HUES48 (cell line): ENCODE measurements around the gene CENPW.

Experiments
- H3K27ac ChIP-seq: one replicate; pipeline ENCODE4 v1.7.0; 2013; ENCODE audit warnings: low read depth, low read length, inconsistent platforms
- H3K27me3 ChIP-seq: 2 replicates; pipeline ENCODE4 v1.6.1; 2013; ENCODE audit warnings: mild to moderate bottlenecking, low read length; ENCODE audit not compliant: control insufficient read depth, insufficient read depth
- H3K36me3 ChIP-seq: 2 replicates; pipeline ENCODE4 v1.6.1; 2013; ENCODE audit warnings: low read length; ENCODE audit not compliant: control insufficient read depth, insufficient read depth
- H3K4me1 ChIP-seq: 2 replicates; pipeline ENCODE4 v1.6.1; 2013; ENCODE audit warnings: mild to moderate bottlenecking, low read length; ENCODE audit not compliant: control insufficient read depth, insufficient read depth
- H3K4me3 ChIP-seq: 2 replicates; pipeline ENCODE4 v1.5.1; 2013; ENCODE audit warnings: mild to moderate bottlenecking, low read depth, low read length
- H3K9ac ChIP-seq: 2 replicates; pipeline ENCODE4 v1.6.1; 2013; ENCODE audit warnings: mild to moderate bottlenecking, low read depth, low read length, moderate library complexity
- H3K9me3 ChIP-seq: 2 replicates; pipeline ENCODE4 v1.6.1; 2013; ENCODE audit warnings: low read length; ENCODE audit not compliant: control insufficient read depth, insufficient read depth

Gene CENPW

DNA sequence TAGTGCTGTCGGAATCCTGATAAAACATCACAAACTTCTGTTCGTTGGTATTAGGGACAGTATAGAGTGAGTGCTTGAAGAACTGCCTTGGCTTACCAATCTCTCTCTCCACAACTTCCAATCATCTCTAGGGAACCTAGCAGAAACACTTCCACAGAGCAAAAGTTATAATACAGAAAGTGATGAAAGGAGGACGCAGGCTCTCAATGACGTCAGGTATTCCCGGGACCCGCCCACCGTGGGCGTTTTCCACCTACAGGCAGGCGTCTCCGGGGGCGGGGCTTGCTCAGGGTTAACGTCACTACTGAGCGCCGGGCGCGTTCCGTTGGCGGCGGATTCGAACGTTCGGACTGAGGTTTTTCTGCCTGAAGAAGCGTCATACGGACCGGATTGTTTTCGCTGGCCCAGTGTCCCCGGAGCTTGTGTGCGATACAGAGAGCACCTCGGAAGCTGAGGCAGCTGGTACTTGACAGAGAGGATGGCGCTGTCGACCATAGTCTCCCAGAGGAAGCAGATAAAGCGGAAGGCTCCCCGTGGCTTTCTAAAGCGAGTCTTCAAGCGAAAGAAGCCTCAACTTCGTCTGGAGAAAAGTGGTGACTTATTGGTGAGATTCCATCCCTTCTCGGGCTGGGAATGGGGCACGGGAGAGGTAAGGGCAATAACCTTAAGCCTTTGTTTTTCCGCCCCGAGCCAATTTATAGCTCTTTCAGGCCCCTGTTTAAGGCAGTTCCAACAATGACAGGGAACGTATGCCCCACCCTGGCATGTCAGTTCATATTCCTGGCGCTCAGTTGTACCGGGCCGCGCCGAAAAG is at the start of gene CENPW:
TSS of gene CENPW (plus strand) at position 320 of the 814 bp plus-strand sequence. CDS start at position 479, 159 bp downstream.
- H3K36me3 ChIP-seq, result no peaks in the 10 kb centered on the region
- peak within 1 kb of the TSS; percentile 89 for H3K4me3 ChIP-seq
- H3K9ac ChIP-seq, result peak within 1 kb of the TSS; percentile 78
- H3K27ac ChIP-seq, result peak within 1 kb of the TSS; percentile 92
- no peaks in the 10 kb centered on the region for H3K27me3 ChIP-seq
- H3K4me1 ChIP-seq, result peaks cover 31% of the 10 kb centered on the region
- no peaks in the 10 kb centered on the region for H3K9me3 ChIP-seq

DNA sequence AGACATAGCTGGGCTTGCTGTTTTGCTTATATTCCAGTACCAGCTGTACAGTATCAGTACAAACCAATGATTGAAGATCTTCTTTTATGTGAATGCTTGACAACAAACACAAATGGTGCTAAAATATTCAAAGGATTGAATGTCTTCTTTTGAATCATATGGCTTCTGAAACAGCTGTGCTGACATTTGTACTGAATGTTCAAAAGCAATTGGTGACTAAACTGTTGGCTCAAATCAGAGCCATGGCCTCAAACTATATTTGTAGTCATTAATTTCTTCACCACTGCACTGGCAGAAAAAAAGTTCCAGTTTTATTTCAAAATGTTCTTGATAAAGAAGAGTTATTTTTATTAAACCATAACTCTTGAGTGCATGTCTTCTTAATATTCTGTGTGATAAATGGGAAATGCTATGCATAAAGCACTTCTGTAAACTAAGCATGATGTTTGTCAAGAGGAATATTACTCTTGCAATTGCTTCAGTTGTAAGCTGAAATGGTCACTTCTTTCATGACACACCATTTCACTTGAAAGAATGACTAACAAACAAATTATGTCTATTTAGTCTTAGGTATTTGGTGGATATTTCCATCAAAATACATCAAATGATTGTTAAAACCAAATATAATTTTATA is 45.9 kb upstream of the CENPW start:
- Histone ChIP-seq H3K4me1 (no peaks in the 10 kb centered on the region), H3K9ac (no peak overlapping the region), H3K36me3 (no peaks in the 10 kb centered on the region), H3K27ac (no peak overlapping the region), H3K27me3 (no peaks in the 10 kb centered on the region), H3K4me3 (no peak overlapping the region), H3K9me3 (no peaks in the 10 kb centered on the region)

DNA sequence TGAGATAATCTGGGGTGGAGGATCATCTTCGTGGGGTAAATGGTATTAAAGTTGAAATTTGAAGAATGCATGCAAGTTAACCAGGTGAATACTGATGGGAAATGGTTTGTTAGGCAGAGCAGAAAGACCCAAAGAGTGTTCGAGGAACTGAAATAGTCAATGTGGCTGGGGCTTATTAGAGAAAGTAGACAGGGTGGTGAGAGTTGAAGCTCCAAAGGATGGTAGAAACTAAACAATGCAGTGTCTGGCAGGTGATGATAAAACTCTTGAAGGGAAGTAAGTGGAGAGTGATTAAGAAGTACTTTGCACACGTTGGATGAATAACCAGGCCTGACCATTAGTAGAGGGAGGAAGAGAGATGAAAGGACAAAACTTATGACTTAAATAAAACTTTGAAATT is 39.8 kb upstream of the CENPW start:
- Histone ChIP-seq H3K4me1 (no peaks in the 10 kb centered on the region), H3K27me3 (no peaks in the 10 kb centered on the region), H3K9me3 (no peaks in the 10 kb centered on the region), H3K4me3 (no peak overlapping the region), H3K27ac (no peak overlapping the region), H3K9ac (no peak overlapping the region), H3K36me3 (no peaks in the 10 kb centered on the region)

- H3K36me3 ChIP-seq, result no peaks in the 10 kb centered on the region
- no peak overlapping the region for H3K4me3 ChIP-seq
- H3K9ac ChIP-seq, result no peak overlapping the region
- H3K4me1 ChIP-seq, result no peaks in the 10 kb centered on the region
- H3K9me3 ChIP-seq, result no peaks in the 10 kb centered on the region
- H3K27ac ChIP-seq, result no peak overlapping the region
- no peaks in the 10 kb centered on the region for H3K27me3 ChIP-seq
Measured at GRCh38 chr6:126300735-126301134, 39.2 kb upstream of the CENPW start.

DNA sequence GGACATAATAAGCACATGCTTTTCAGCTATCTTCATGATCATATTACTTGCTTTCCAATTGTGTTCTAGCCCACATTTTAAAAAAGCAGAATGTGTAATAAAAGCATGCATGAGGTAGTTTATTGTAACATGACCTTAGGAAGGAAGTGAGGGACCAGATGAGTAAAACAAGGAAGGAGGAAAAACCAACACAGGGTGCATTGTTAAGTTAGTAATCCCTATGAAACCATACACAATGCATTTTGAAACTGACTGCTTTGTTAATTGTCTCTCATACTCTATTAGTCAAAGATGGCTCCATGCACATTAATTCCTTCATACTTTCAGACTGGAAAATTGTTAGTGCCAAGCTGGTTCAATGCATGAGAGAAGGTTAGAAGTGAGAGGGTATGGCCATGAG is 37.7 kb upstream of the CENPW start:
- Histone ChIP-seq H3K4me3 (no peak overlapping the region), H3K4me1 (no peaks in the 10 kb centered on the region), H3K36me3 (no peaks in the 10 kb centered on the region), H3K27me3 (no peaks in the 10 kb centered on the region), H3K9ac (no peak overlapping the region), H3K9me3 (no peaks in the 10 kb centered on the region), H3K27ac (no peak overlapping the region)

DNA sequence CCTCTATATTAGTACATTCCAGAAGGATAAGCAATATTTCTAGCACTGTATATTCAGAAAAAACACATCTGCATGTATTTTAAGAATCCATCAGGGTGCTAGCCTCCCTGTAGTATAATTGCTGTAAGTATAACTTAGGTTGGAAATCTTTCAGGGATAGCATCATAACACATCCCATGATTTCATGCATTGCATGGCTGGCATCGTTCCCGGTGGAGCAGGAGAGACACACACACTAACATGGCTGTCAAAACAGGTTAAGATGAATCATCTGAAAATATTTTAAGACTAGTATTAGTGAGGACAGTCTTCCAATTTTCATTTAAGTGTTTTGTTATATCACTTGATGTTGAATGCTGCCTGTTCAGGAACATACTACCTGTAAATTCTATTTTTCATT is 32.1 kb upstream of the CENPW start:
- H3K27ac ChIP-seq, result no peak overlapping the region
- H3K9ac ChIP-seq, result no peak overlapping the region
- H3K4me3 ChIP-seq, result no peak overlapping the region
- H3K4me1 ChIP-seq, result no peaks in the 10 kb centered on the region
- no peaks in the 10 kb centered on the region for H3K27me3 ChIP-seq
- H3K36me3 ChIP-seq, result no peaks in the 10 kb centered on the region
- no peaks in the 10 kb centered on the region for H3K9me3 ChIP-seq

DNA sequence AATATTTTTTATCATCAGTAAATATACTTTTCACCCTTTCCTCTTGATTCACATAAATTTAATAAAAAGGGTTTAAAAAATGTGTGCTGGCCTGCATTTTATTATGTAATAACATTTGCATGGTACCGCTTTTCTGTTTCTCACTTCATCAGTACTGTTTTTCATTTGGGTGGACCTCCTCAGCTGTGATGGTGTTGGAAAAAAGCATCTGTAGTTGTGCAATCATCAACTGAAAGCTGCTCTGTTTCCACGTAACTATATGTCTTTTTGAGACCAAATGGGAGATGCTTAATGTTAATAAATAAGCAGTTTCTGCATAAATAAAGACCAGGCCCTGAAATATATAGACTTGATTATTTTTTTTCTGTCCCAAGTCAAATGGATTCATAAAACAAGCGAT is 31.6 kb upstream of the CENPW start:
- H3K9ac ChIP-seq, result no peak overlapping the region
- H3K4me1 ChIP-seq, result no peaks in the 10 kb centered on the region

GRCh38 chr6:126312013-126312665 is 27.8 kb upstream of the CENPW start:
- no peaks in the 10 kb centered on the region for H3K9me3 ChIP-seq
- no peaks in the 10 kb centered on the region for H3K27me3 ChIP-seq
- no peak overlapping the region for H3K9ac ChIP-seq
- H3K4me1 ChIP-seq, result no peaks in the 10 kb centered on the region
- H3K4me3 ChIP-seq, result no peak overlapping the region
- H3K27ac ChIP-seq, result no peak overlapping the region
- H3K36me3 ChIP-seq, result no peaks in the 10 kb centered on the region

More for the DNA sequence above, 31.6 kb upstream of the CENPW start:
- Histone ChIP-seq H3K4me3 (no peak overlapping the region), H3K27me3 (no peaks in the 10 kb centered on the region), H3K9me3 (no peaks in the 10 kb centered on the region), H3K27ac (no peak overlapping the region), H3K36me3 (no peaks in the 10 kb centered on the region)

DNA sequence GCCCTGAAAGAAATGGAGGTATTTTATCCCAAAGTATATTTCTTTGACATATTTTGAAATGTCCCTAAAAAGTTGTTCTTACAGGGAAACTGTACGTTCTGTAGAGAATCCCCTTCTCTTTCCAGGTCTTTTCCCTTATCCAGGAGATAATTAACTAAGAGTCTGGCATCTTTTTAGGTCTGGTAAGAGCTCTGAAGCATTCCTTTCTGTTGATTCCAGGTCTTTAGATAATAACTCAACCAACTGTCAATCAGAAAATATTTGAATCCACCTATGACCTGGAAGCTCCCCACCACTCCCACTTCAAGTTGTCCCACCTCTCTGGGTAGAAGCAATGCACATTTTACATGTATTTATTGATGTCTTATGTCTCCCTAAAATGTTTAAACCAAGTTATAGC is 26.0 kb upstream of the CENPW start:
- H3K27ac ChIP-seq, result no peak overlapping the region
- no peaks in the 10 kb centered on the region for H3K4me1 ChIP-seq

GRCh38 chr6:126318797-126319196 is 21.1 kb upstream of the CENPW start:
- no peak overlapping the region for H3K4me3 ChIP-seq

More for the DNA sequence above, 26.0 kb upstream of the CENPW start:
- no peaks in the 10 kb centered on the region for H3K27me3 ChIP-seq
- H3K4me3 ChIP-seq, result no peak overlapping the region
- no peaks in the 10 kb centered on the region for H3K9me3 ChIP-seq
- no peak overlapping the region for H3K9ac ChIP-seq
- H3K36me3 ChIP-seq, result no peaks in the 10 kb centered on the region

GRCh38 chr6:126333729-126334128 is 6.2 kb upstream of the CENPW start:
- Histone ChIP-seq H3K27ac (no peak overlapping the region), H3K9me3 (no peaks in the 10 kb centered on the region), H3K27me3 (no peaks in the 10 kb centered on the region), H3K36me3 (no peaks in the 10 kb centered on the region), H3K4me3 (no peak overlapping the region), H3K4me1 (no peaks in the 10 kb centered on the region), H3K9ac (no peak overlapping the region)

More at GRCh38 chr6:126318797-126319196, 21.1 kb upstream of the CENPW start:
- no peaks in the 10 kb centered on the region for H3K27me3 ChIP-seq
- no peaks in the 10 kb centered on the region for H3K36me3 ChIP-seq
- H3K27ac ChIP-seq, result no peak overlapping the region
- H3K4me1 ChIP-seq, result no peaks in the 10 kb centered on the region
- H3K9me3 ChIP-seq, result no peaks in the 10 kb centered on the region
- no peak overlapping the region for H3K9ac ChIP-seq
